GM12874 (cell line): Measurements from ENCODE around the gene STIL.

Source experiments
- TF ChIP-seq, protein P1 (sequence below): IDR thresholded peaks from 2 replicates; pipeline ENCODE4 v1.5.1; 2011; ENCODE audit warnings: low read depth, mild to moderate bottlenecking, control low read depth, low read length, moderate library complexity; ENCODE audit not compliant: insufficient read depth

The STIL gene

DNA sequence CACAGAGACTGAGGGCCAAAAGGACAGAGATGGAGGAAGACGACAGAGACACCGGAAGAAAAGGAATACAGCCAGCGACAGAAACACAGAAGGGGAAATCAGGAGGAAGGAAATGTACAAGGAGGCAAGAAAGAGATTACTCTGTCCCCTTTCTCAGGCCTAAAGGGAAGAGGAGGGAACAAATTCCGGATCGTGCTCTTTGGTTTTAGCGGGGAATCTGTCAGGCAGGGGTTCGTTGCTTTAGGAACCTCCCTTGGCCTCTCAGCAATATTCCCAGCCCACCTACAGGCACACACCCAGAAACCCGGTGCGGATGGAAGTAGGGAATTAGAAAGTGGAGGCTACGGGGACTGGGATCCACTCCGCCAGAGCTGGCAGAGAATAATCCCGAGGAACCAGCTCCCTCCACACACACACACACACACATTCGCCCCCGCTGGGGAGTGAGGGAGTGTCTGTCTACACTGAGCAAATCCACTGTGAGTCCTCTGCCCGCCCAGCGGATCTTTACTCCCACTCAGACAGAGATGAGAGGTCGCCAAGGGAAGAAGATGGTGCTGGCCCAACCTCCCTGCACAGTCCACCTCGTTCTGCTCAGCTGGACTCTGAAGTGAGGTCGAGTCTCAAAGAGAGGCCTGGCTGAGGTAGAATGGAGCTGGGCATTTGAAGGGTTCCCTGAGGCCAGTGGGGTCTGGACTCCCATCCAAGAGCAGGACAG lies 87.7 kb downstream of the STIL start:
- TF ChIP-seq, protein P1, sequence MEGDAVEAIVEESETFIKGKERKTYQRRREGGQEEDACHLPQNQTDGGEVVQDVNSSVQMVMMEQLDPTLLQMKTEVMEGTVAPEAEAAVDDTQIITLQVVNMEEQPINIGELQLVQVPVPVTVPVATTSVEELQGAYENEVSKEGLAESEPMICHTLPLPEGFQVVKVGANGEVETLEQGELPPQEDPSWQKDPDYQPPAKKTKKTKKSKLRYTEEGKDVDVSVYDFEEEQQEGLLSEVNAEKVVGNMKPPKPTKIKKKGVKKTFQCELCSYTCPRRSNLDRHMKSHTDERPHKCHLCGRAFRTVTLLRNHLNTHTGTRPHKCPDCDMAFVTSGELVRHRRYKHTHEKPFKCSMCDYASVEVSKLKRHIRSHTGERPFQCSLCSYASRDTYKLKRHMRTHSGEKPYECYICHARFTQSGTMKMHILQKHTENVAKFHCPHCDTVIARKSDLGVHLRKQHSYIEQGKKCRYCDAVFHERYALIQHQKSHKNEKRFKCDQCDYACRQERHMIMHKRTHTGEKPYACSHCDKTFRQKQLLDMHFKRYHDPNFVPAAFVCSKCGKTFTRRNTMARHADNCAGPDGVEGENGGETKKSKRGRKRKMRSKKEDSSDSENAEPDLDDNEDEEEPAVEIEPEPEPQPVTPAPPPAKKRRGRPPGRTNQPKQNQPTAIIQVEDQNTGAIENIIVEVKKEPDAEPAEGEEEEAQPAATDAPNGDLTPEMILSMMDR: no peak

DNA sequence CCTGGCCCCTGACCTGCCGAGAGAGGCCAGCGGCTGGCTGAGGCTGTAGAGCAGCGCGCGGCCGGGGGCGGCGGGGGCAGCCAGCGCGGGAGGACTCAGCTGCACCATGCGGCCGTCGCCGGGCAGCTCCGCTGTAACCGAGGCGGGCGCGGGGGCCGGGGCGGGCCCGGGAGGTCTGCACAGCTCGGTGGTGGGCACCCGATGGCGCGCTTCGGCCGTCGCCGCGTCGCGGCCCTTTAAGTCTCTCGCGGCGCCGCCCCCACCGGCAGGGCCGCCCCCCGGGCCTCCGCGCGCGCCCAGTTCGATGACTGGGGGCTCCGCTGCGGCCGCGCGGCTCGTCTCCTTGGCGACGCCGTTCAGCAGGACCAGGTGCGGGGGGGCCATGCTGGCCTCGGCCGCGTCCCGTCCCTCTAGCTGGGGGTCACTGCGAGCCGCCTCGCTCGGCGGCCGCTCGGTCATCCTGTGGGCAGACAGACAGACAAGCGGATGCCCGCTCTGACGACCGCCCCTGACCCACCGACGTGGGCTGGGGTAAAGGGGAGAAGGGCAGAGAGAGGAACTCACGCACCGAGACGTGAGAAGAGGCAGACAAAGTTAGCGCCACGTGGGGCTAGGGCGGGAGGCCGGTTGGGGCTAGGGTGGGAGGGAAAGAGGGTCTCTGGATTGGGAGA lies 88.4 kb downstream of the STIL start:
- TF ChIP-seq, protein P1: no peak

GRCh38 chr1:47224676-47225399 lies 89.1 kb downstream of the STIL start:
- TF ChIP-seq, protein P1: no peak

DNA sequence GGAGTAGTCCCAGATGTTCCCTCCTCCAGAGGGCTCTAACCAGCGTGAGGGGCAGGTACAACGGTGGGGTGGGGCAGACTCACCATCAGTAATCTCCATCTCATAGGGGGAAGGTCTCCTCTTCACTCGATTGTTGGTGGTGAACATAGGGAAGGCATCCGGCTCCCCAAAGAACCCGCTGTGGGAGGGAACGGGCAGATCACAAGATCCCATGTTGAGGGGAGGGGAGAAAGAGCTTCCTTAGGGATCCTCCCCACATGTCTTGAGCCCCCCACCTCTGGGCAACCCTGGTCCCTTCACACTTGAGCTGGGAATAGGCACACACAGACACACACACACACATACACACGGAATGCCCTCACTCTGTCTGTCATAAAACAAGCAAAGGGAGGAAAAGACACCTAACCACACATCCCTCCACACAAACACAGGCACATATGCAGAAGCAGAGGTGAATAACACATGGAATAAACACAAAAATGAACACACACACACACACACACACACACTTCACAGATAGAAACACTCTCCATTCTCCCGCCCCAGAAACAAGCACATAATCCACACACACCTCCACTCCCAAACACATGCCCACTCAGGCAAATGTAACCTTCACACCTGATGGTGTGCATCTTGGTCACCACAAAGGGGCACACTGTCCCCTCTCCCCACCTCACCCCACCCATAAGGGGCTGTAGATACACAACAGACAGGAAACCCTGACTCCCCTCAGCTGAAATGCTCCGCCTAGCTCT lies 89.8 kb downstream of the STIL start:
- TF ChIP-seq, protein P1: no peak

GRCh38 chr1:47223174-47223920 lies 90.6 kb downstream of the STIL start:
- TF ChIP-seq, protein P1: no peak

- TF ChIP-seq, protein P1: no peak
Observed at GRCh38 chr1:47222476-47222875, 91.5 kb downstream of the STIL start.
